Measurements from ENCODE around the gene POLQ. TPM values are rescaled to one million over a fixed set of nuclear protein-coding genes. Genes with fewer than 3 reads are reported as not detected.

The POLQ gene
- total and polyA plus RNA-seq, 2 of the 4 experiments (the other 2 are of a cell fraction): 1.8 to 5.0 TPM

GRCh38 chr3:121552797-121553196 lies 7.0 kb upstream of the POLQ start:
- DNase-seq (no peak), ATAC-seq (ENCODE audit: low read depth) (no peak)
- CTCF ChIA-PET: interaction anchor here (0.6 kb wide), 1 partner anchor 710 kb away, joined by 3 read pairs; no protein-coding TSS in a partner anchor
- intact Hi-C loops (cut with micrococcal nuclease): no loop called here
- TF ChIP-seq ELK1 (IDR thresholded peaks at IDR 0.05; ENCODE audit: borderline replicate concordance, low read depth, low read length) (no peak), USF2 (IDR thresholded peaks at IDR 0.05; ENCODE audit: low read depth, low read length) (no peak), SMC3 (IDR thresholded peaks at IDR 0.05; ENCODE audit: low read depth, low read length) (no peak), CTCF (conservative IDR thresholded peaks at IDR 0.05; ENCODE audit: low read depth, low read length) (no peak), MAZ (IDR thresholded peaks at IDR 0.05; ENCODE audit: borderline replicate concordance, low read depth, low read length) (no peak), POLR2A (IDR thresholded peaks at IDR 0.05; ENCODE audit: low read depth, low read length) (no peak), FOS (IDR thresholded peaks at IDR 0.05; ENCODE audit: low read depth, low read length) (no peak), BHLHE40 (IDR thresholded peaks at IDR 0.05; ENCODE audit: low read depth, low read length) (no peak), RCOR1 (IDR thresholded peaks at IDR 0.05; ENCODE audit: insufficient replicate concordance, low read length) (no peak), NFE2L2 (IDR thresholded peaks at IDR 0.05; ENCODE audit: low read depth, low read length) (no peak), RAD21 (IDR thresholded peaks at IDR 0.05; ENCODE audit: low read length) (no peak), CEBPB (IDR thresholded peaks at IDR 0.05; ENCODE audit: low read depth, low read length) (no peak), MAFK (IDR thresholded peaks at IDR 0.05; ENCODE audit: low read depth, low read length) (no peak), RFX5 (IDR thresholded peaks at IDR 0.05; ENCODE audit: low read depth, low read length) (no peak), CHD1 (IDR thresholded peaks at IDR 0.05; ENCODE audit: low read depth, low read length) (no peak), MXI1 (IDR thresholded peaks at IDR 0.05; ENCODE audit: borderline replicate concordance, low read depth, low read length) (no peak)
- Histone ChIP-seq H4K8ac (ENCODE audit: low read depth in 2 of 2, low read length in 2 of 2) (no peak overlapping the region), H3K9ac (ENCODE audit: low read depth, low read length) (no peak overlapping the region), H3K18ac (ENCODE audit: low read depth, low read length) (no peak overlapping the region), H2BK120ac (ENCODE audit: low read depth, low read length) (no peak overlapping the region), H3K23ac (ENCODE audit: low read depth, low read length) (no peak overlapping the region), H3K56ac (ENCODE audit: extremely low read depth, insufficient read depth, low read length) (no peak overlapping the region), H4K91ac (ENCODE audit: insufficient read depth, low read depth, low read length) (no peak overlapping the region), H2AFZ (replicated peaks; ENCODE audit: low read length, poor library complexity) (no peak overlapping the region), H3K14ac (replicated peaks; ENCODE audit: low read depth, low read length) (no peak overlapping the region), H3K4ac (ENCODE audit: low read depth, low read length) (no peak overlapping the region), H3K4me1 (ENCODE audit: control insufficient read depth, insufficient read depth, low read length) (no peaks in the 10 kb centered on the region; the same call in 1 of the 2 replicates), H3K4me2 (ENCODE audit: low read depth, low read length) (no peak overlapping the region), H4K5ac (ENCODE audit: low read depth, low read length) (no peak overlapping the region), H2AK9ac (replicated peaks; ENCODE audit: low read depth, low read length, poor library complexity) (no peak overlapping the region), H3K9me1 (ENCODE audit: insufficient read depth, low read length) (no peaks in the 10 kb centered on the region), H4K20me1 (ENCODE audit: insufficient read depth, low read length) (no peaks in the 10 kb centered on the region), H3K27me3 (ENCODE audit: control insufficient read depth, insufficient read depth, low read length) (no peaks in the 10 kb centered on the region), H3K36me3 (ENCODE audit: control insufficient read depth, insufficient read depth, low read length) (no peaks in the 10 kb centered on the region), H3K79me1 (ENCODE audit: low read depth in 1 of 2, low read length in 2 of 2) (no peaks in the 10 kb centered on the region), H3K27ac (ENCODE audit: insufficient read depth, low read length) (no peak overlapping the region), H2BK5ac (ENCODE audit: low read depth, low read length, poor library complexity, severe bottlenecking) (no peak overlapping the region), H3K9me3 (ENCODE audit: control insufficient read depth, insufficient read depth, low read length) (no peaks in the 10 kb centered on the region), H2AK5ac (ENCODE audit: low read depth, low read length) (no peak overlapping the region), H2BK20ac (ENCODE audit: low read depth, low read length) (no peak overlapping the region), H3K4me3 (ENCODE audit: insufficient read depth, low read depth, low read length) (no peak overlapping the region), H2BK15ac (ENCODE audit: low read depth, low read length) (no peak overlapping the region)
- BruUV-seq (replicated peaks): no TSS peak
- dilution Hi-C loops (cut with HindIII; ENCODE audit: low sequenced_read_pairs, unreplicated experiment): no loop called here
- whole genome bisulfite sequencing, 2 experiments (ENCODE audit: extremely low coverage in 2 of 2, insufficient read length in 1 of 2): no CpG with 5 or more reads among the region's 3 CpGs
- in situ Hi-C loops (cut with MboI; ENCODE audit: low sequenced_read_pairs): loop anchor here (10.0 kb wide), 1 partner anchor 712 kb away; no protein-coding TSS in a partner anchor
- POLR2A ChIA-PET (ENCODE audit: unreplicated experiment): no interaction called here

All from IMR-90 (cell line).